Ureter (tissue), 1 donor: Measurements from ENCODE around the gene POU5F1. TPM values are rescaled to one million over a fixed set of nuclear protein-coding genes. Genes with fewer than 3 reads are reported as not detected.
A peak's percentile ranks its signal among the peaks of the same experiment; 100 is the strongest.

ENCODE experiments used
- DNase-seq: peaks from one replicate; pipeline ENCODE4 v3.0.0-alpha.2; 2020; ENCODE audit warnings: low spot score
- total RNA-seq: library from RNA; stranded (reverse); gene quantifications from one replicate; pipeline ENCODE4 v1.2.4, GENCODE V29; 2023
- donor health status: DM: yes; HTN: yes; CAD: no.

The POU5F1 gene
- total RNA-seq, 1 donor from 2014 or later, result 9.5 TPM

DNA sequence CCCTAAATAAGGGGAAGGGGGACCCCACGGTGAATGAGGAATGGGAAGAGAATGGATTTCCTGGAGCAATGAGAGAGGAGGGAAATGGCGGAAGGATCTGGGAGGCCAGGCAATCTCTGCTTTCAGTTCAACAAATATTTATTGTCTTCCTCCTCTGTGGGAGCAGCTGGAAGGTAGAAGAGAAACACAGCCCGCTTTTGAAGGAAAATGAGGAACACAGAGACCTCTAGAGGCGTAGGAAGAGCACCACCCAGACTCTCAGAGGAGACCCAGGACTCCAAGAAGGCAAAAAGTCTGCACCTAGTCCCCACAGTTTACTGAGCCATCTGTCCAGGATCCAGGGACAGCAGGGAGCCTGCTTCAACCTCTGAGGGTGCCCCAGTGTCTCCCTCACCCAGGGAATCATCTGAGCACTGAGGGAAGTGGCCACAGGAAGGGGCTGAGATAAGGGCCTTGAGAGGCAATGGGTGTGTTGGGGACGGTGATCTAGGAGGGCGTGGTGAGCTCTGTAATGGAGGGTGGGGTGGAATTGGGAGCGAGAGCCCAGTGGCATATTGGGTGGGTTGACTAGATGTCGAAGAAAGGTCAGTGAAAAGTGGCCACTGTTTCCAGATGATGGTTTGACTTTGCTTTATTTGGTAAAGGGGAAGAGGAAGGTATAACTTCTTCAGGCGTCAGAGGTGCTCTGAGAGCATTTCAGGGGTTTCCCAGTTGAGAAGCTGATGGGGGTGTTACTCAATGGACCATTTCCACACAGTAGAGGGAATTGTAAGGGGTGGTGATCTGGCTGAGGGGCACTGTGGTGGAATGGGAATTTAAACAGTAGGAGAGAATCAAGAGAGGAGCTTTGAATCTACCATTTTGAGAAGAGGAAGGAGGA is 55.3 kb downstream of the POU5F1 start:
- no peak for DNase-seq

DNA sequence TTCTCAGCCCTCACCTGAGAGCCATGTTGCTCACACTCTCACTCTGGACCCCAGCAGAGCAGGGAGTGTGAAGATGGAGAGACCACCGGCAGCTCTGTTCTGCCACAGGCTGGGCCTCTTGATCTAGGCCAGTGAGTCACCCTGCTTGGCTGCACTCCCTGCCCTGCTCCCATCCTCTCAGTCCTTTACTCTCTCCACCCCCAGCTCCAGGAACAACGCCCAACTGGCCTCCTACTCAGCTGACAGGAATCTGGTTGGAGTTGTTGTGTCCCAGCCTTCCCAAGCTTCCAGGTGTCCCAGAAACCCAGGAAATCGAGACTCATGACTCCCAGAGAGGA is 56.0 kb downstream of the POU5F1 start, which contains the start of gene PSORS1C1:
PSORS1C1 (plus strand) TSS at position 260 of the 338 bp plus-strand sequence. CDS start 14,833 bp downstream, outside the sequence.
- peak; percentile 69 for DNase-seq

Other genes with a start within 250 kb of the POU5F1 start
- gene SFTA2, start 238.5 kb downstream of the POU5F1 start, total RNA-seq, result 1.0 TPM
- not detected for gene MUCL3, start 229.7 kb downstream of the POU5F1 start, total RNA-seq
- not detected for gene MUC21, start 187.0 kb downstream of the POU5F1 start, total RNA-seq
- gene MUC22, start 160.2 kb downstream of the POU5F1 start, total RNA-seq, result not detected
- not detected for gene C6orf15, start 58.1 kb downstream of the POU5F1 start, total RNA-seq
- 0.10 TPM for gene PSORS1C1, start 55.9 kb downstream of the POU5F1 start, total RNA-seq
- gene CDSN, start 50.2 kb downstream of the POU5F1 start, total RNA-seq, result not detected
- not detected for gene PSORS1C2, start 31.6 kb downstream of the POU5F1 start, total RNA-seq
- gene CCHCR1, start 12.9 kb downstream of the POU5F1 start, total RNA-seq, result 23.4 TPM
- gene TCF19, start 12.1 kb downstream of the POU5F1 start, total RNA-seq, result 5.9 TPM
- 451 TPM for gene HLA-C, start 101.4 kb upstream of the POU5F1 start, total RNA-seq
- gene HLA-B, start 186.5 kb upstream of the POU5F1 start, total RNA-seq, result 562 TPM
- gene MICA, start 232.9 kb upstream of the POU5F1 start, total RNA-seq, result 27.7 TPM